ENCODE measurements around the gene TOMM20L. TPM values are rescaled to one million over a fixed set of nuclear protein-coding genes. Genes with fewer than 3 reads are reported as not detected.

The TOMM20L gene
- total RNA-seq, 1 donor from 2014 or later: not detected

- no peak overlapping the region for H3K27ac Mint-ChIP-seq (ENCODE audit: unreplicated experiment)
- no peaks in the 10 kb centered on the region for H3K27me3 Mint-ChIP-seq (ENCODE audit: unreplicated experiment)
- H3K36me3 Mint-ChIP-seq (ENCODE audit: low read depth, unreplicated experiment): peaks cover 19% of the 10 kb centered on the region
- DNase-seq (ENCODE audit: low spot score): no peak
- no peaks in the 10 kb centered on the region for H3K9me3 Mint-ChIP-seq (ENCODE audit: unreplicated experiment)
- no peak overlapping the region for H3K4me3 Mint-ChIP-seq (ENCODE audit: unreplicated experiment)
- no peak for TF ChIP-seq CTCF (IDR thresholded peaks at IDR 0.05; ENCODE audit: unreplicated experiment)
- H3K4me1 Mint-ChIP-seq (ENCODE audit: unreplicated experiment): no peaks in the 10 kb centered on the region
Observed at GRCh38 chr14:58362798-58363412, 32.8 kb upstream of the TOMM20L start.

GRCh38 chr14:58364316-58364715 lies 31.4 kb upstream of the TOMM20L start:
- H3K9me3 Mint-ChIP-seq (ENCODE audit: unreplicated experiment): no peaks in the 10 kb centered on the region
- no peaks in the 10 kb centered on the region for H3K27me3 Mint-ChIP-seq (ENCODE audit: unreplicated experiment)
- no peak for DNase-seq (ENCODE audit: low spot score)
- peaks cover 24% of the 10 kb centered on the region for H3K36me3 Mint-ChIP-seq (ENCODE audit: low read depth, unreplicated experiment)
- no peak overlapping the region for H3K4me3 Mint-ChIP-seq (ENCODE audit: unreplicated experiment)
- no peaks in the 10 kb centered on the region for H3K4me1 Mint-ChIP-seq (ENCODE audit: unreplicated experiment)
- TF ChIP-seq CTCF (IDR thresholded peaks at IDR 0.05; ENCODE audit: unreplicated experiment): no peak
- no peak overlapping the region for H3K27ac Mint-ChIP-seq (ENCODE audit: unreplicated experiment)

GRCh38 chr14:58367296-58367695 lies 28.4 kb upstream of the TOMM20L start:
- Mint-ChIP-seq H3K36me3 (ENCODE audit: low read depth, unreplicated experiment) (peaks cover 32% of the 10 kb centered on the region), H3K27ac (ENCODE audit: unreplicated experiment) (no peak overlapping the region), H3K4me1 (ENCODE audit: unreplicated experiment) (no peaks in the 10 kb centered on the region), H3K27me3 (ENCODE audit: unreplicated experiment) (no peaks in the 10 kb centered on the region), H3K9me3 (ENCODE audit: unreplicated experiment) (no peaks in the 10 kb centered on the region), H3K4me3 (ENCODE audit: unreplicated experiment) (no peak overlapping the region)
- TF ChIP-seq CTCF (IDR thresholded peaks at IDR 0.05; ENCODE audit: unreplicated experiment): no peak
- DNase-seq (ENCODE audit: low spot score): no peak

- no peaks in the 10 kb centered on the region for H3K4me1 Mint-ChIP-seq (ENCODE audit: unreplicated experiment)
- TF ChIP-seq CTCF (IDR thresholded peaks at IDR 0.05; ENCODE audit: unreplicated experiment): no peak
- DNase-seq (ENCODE audit: low spot score): no peak
- H3K27ac Mint-ChIP-seq (ENCODE audit: unreplicated experiment): no peak overlapping the region
- H3K36me3 Mint-ChIP-seq (ENCODE audit: low read depth, unreplicated experiment): peaks cover 32% of the 10 kb centered on the region
- no peaks in the 10 kb centered on the region for H3K9me3 Mint-ChIP-seq (ENCODE audit: unreplicated experiment)
- no peaks in the 10 kb centered on the region for H3K27me3 Mint-ChIP-seq (ENCODE audit: unreplicated experiment)
- H3K4me3 Mint-ChIP-seq (ENCODE audit: unreplicated experiment): peak overlapping the region; percentile 49
Observed at GRCh38 chr14:58368956-58369355, 26.8 kb upstream of the TOMM20L start.

GRCh38 chr14:58376791-58377190 lies 18.9 kb upstream of the TOMM20L start:
- H3K9me3 Mint-ChIP-seq (ENCODE audit: unreplicated experiment): no peaks in the 10 kb centered on the region
- H3K4me1 Mint-ChIP-seq (ENCODE audit: unreplicated experiment): no peaks in the 10 kb centered on the region
- no peak for TF ChIP-seq CTCF (IDR thresholded peaks at IDR 0.05; ENCODE audit: unreplicated experiment)
- no peak overlapping the region for H3K4me3 Mint-ChIP-seq (ENCODE audit: unreplicated experiment)
- no peak for DNase-seq (ENCODE audit: low spot score)
- no peak overlapping the region for H3K27ac Mint-ChIP-seq (ENCODE audit: unreplicated experiment)
- H3K27me3 Mint-ChIP-seq (ENCODE audit: unreplicated experiment): no peaks in the 10 kb centered on the region
- H3K36me3 Mint-ChIP-seq (ENCODE audit: low read depth, unreplicated experiment): peaks cover 21% of the 10 kb centered on the region

Measured in endothelial cell (in vitro differentiated cells).